Measurements from ENCODE around the gene TGFBI.

DNA sequence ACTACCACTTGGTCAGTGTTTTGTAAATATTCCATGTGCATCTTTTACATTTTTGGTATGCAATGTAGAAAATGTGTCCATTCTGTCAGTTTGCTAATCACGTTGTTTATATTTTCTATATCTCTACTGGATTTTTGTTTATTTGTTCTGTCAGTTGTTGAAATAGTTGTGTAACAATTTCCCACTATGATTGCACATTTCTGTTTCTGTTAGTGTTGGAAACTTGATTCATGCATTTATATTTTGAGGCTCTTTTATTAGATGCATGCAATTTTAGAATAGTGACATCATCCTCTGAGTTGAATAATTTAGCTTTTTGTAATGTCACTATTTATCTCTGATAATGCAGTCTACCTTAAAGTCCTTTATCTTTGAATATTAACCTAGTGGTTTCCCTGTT lies 48.2 kb upstream of the TGFBI start:
- no peak for TF ChIP-seq CTCF (IDR thresholded peaks at IDR 0.05; ENCODE audit: low read depth, low read length, poor library complexity, severe bottlenecking)
- no peak for TF ChIP-seq EZH2phosphoT487 (IDR thresholded peaks at IDR 0.05; ENCODE audit: borderline replicate concordance, low read length)

Measured in DOHH2 (cell line).